Measurements from ENCODE around the gene AFF2. TPM values are rescaled to one million over a fixed set of nuclear protein-coding genes. Genes with fewer than 3 reads are reported as not detected.

The AFF2 gene
- total RNA-seq, 4 donors from 2014 or later, result 0.27 to 0.32 TPM; not detected in 2

- no peak for DNase-seq
- in situ Hi-C loops (cut with MboI; ENCODE audit: low pct_ligation_motif_present in 1 of 4, low pct_unique_long_range_greater_than_20kb in 1 of 4, low sequenced_read_pairs in 3 of 4) (no loop called here), intact Hi-C loops (cut with DNase I; ENCODE audit: low total_unique reads) (no loop called here)
- Histone ChIP-seq H3K4me3 (no peak overlapping the region), H3K36me3 (no peaks in the 10 kb centered on the region), H3K27ac (no peak overlapping the region), H3K27me3 (no peaks in the 10 kb centered on the region), H3K9me3 (no peaks in the 10 kb centered on the region), H3K4me1 (no peaks in the 10 kb centered on the region)
- TF ChIP-seq EP300 (IDR thresholded peaks at IDR 0.05; ENCODE audit: low read depth) (no peak), POLR2AphosphoS5 (IDR thresholded peaks at IDR 0.05) (no peak), POLR2A (IDR thresholded peaks at IDR 0.05) (no peak)
- TF ChIP-seq, protein P1, sequence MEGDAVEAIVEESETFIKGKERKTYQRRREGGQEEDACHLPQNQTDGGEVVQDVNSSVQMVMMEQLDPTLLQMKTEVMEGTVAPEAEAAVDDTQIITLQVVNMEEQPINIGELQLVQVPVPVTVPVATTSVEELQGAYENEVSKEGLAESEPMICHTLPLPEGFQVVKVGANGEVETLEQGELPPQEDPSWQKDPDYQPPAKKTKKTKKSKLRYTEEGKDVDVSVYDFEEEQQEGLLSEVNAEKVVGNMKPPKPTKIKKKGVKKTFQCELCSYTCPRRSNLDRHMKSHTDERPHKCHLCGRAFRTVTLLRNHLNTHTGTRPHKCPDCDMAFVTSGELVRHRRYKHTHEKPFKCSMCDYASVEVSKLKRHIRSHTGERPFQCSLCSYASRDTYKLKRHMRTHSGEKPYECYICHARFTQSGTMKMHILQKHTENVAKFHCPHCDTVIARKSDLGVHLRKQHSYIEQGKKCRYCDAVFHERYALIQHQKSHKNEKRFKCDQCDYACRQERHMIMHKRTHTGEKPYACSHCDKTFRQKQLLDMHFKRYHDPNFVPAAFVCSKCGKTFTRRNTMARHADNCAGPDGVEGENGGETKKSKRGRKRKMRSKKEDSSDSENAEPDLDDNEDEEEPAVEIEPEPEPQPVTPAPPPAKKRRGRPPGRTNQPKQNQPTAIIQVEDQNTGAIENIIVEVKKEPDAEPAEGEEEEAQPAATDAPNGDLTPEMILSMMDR (IDR thresholded peaks at IDR 0.05), result no peak
Measured at GRCh38 chrX:148582353-148582752, 81.9 kb downstream of the AFF2 start.

GRCh38 chrX:148588649-148589310 is 88.4 kb downstream of the AFF2 start:
- no peaks in the 10 kb centered on the region for H3K4me1 ChIP-seq
- intact Hi-C loops (cut with DNase I; ENCODE audit: low total_unique reads) (no loop called here), in situ Hi-C loops (cut with MboI; ENCODE audit: low pct_ligation_motif_present in 1 of 4, low pct_unique_long_range_greater_than_20kb in 1 of 4, low sequenced_read_pairs in 3 of 4) (no loop called here)
- TF ChIP-seq, protein P1 (IDR thresholded peaks at IDR 0.05), result no peak
- no peak for TF ChIP-seq POLR2AphosphoS5 (IDR thresholded peaks at IDR 0.05)
- no peak for TF ChIP-seq EP300 (IDR thresholded peaks at IDR 0.05; ENCODE audit: low read depth)
- TF ChIP-seq POLR2A (IDR thresholded peaks at IDR 0.05), result no peak
- no peak overlapping the region for H3K27ac ChIP-seq
- H3K27me3 ChIP-seq, result no peaks in the 10 kb centered on the region
- H3K36me3 ChIP-seq, result no peaks in the 10 kb centered on the region
- DNase-seq, result no peak
- WGBS, 2 donors (ENCODE audit: low coverage in 1 of 2), result 84% methylated on average over 6 of the region's 6 CpGs; no CpG with 5 or more reads in 1 of the 2 donors
- no peak overlapping the region for H3K4me3 ChIP-seq
- H3K9me3 ChIP-seq, result no peaks in the 10 kb centered on the region

GRCh38 chrX:148592595-148592994 is 92.2 kb downstream of the AFF2 start:
- H3K9me3 ChIP-seq, result no peaks in the 10 kb centered on the region
- TF ChIP-seq POLR2A (IDR thresholded peaks at IDR 0.05), result no peak
- no peak for TF ChIP-seq EP300 (IDR thresholded peaks at IDR 0.05; ENCODE audit: low read depth)
- no peak for TF ChIP-seq POLR2AphosphoS5 (IDR thresholded peaks at IDR 0.05)
- TF ChIP-seq, protein P1 (IDR thresholded peaks at IDR 0.05), result no peak
- intact Hi-C loops (cut with DNase I; ENCODE audit: low total_unique reads), result no loop called here
- H3K4me1 ChIP-seq, result no peaks in the 10 kb centered on the region
- WGBS, 2 donors (ENCODE audit: low coverage in 1 of 2), result 11% methylated on average over 1 of the region's 1 CpG; no CpG with 5 or more reads in 1 of the 2 donors
- H3K27me3 ChIP-seq, result no peaks in the 10 kb centered on the region
- no peak for DNase-seq
- H3K27ac ChIP-seq, result no peak overlapping the region
- H3K36me3 ChIP-seq, result no peaks in the 10 kb centered on the region
- in situ Hi-C loops (cut with MboI; ENCODE audit: low pct_ligation_motif_present in 1 of 4, low pct_unique_long_range_greater_than_20kb in 1 of 4, low sequenced_read_pairs in 3 of 4), result no loop called here
- H3K4me3 ChIP-seq, result no peak overlapping the region

- Histone ChIP-seq H3K9me3 (no peaks in the 10 kb centered on the region), H3K27ac (no peak overlapping the region), H3K27me3 (no peaks in the 10 kb centered on the region), H3K4me1 (no peaks in the 10 kb centered on the region), H3K4me3 (no peak overlapping the region), H3K36me3 (no peaks in the 10 kb centered on the region)
- TF ChIP-seq EP300 (IDR thresholded peaks at IDR 0.05; ENCODE audit: low read depth), result no peak
- TF ChIP-seq POLR2A (IDR thresholded peaks at IDR 0.05), result no peak
- TF ChIP-seq, protein P1 (IDR thresholded peaks at IDR 0.05), result no peak
- no peak for TF ChIP-seq POLR2AphosphoS5 (IDR thresholded peaks at IDR 0.05)
- DNase-seq, result no peak
- in situ Hi-C loops (cut with MboI; ENCODE audit: low pct_ligation_motif_present in 1 of 4, low pct_unique_long_range_greater_than_20kb in 1 of 4, low sequenced_read_pairs in 3 of 4), result no loop called here
- intact Hi-C loops (cut with DNase I; ENCODE audit: low total_unique reads), result no loop called here
- 63 to 92% methylated on average over 2 of the region's 2 CpGs for WGBS, 2 donors (ENCODE audit: low coverage in 1 of 2)
Measured at GRCh38 chrX:148593146-148593545, 92.7 kb downstream of the AFF2 start.
